ENCODE results near the gene EXOSC1.
"Not testable (repeated sequence)": the region's sequence is repeated elsewhere in the genome, so short reads cannot be mapped to it uniquely, and the experiment has no call there.

EXOSC1 gene

GRCh38 chr10:97445722-97446639 is at the start of gene EXOSC1, which contains the start of gene ZDHHC16:
Gene EXOSC1, minus strand, starts transcription at chr10:97446006. Its CDS starts 21 bp downstream, at chr10:97445985.
Gene ZDHHC16, plus strand, starts transcription at chr10:97446175. Its CDS starts 5,501 bp downstream, at chr10:97451676.
- H3K27me3 Mint-ChIP-seq, result no peaks in the 10 kb centered on the region
- H3K36me3 Mint-ChIP-seq (ENCODE audit: low read depth), result peaks cover 52% of the 10 kb centered on the region
- peak within 1 kb of the TSS; percentile 98 for H3K4me3 Mint-ChIP-seq
- peaks cover 34% of the 10 kb centered on the region for H3K4me1 Mint-ChIP-seq (ENCODE audit: low read depth)
- H3K27ac Mint-ChIP-seq, result peak within 1 kb of the TSS; percentile 85
- intact Hi-C loops (cut with micrococcal nuclease), result loop anchor here (1.0 to 5.0 kb wide), 2 partner anchors 39 to 51 kb away; partner anchors contain the start of genes MMS19 and UBTD1
- H3K9me3 Mint-ChIP-seq, result no peaks in the 10 kb centered on the region

- H3K27me3 Mint-ChIP-seq, result no peaks in the 10 kb centered on the region
- peak overlapping the region; percentile 73 for H3K27ac Mint-ChIP-seq
- no peaks in the 10 kb centered on the region for H3K9me3 Mint-ChIP-seq
- H3K36me3 Mint-ChIP-seq (ENCODE audit: low read depth), result peaks cover 35% of the 10 kb centered on the region
- H3K4me3 Mint-ChIP-seq, result no peak overlapping the region
- intact Hi-C loops (cut with micrococcal nuclease), result loop anchor here (5.0 to 10.0 kb wide), 5 partner anchors 47 to 150 kb away; partner anchors contain the start of genes EXOSC1, PGAM1, PI4K2A and RRP12
- peaks cover 41% of the 10 kb centered on the region for H3K4me1 Mint-ChIP-seq (ENCODE audit: low read depth)
Measured at GRCh38 chr10:97494863-97495506, 49.2 kb upstream of the EXOSC1 start.

GRCh38 chr10:97494151-97494550 is 48.3 kb upstream of the EXOSC1 start:
- H3K27ac Mint-ChIP-seq, result no peak overlapping the region
- no peaks in the 10 kb centered on the region for H3K27me3 Mint-ChIP-seq
- H3K9me3 Mint-ChIP-seq, result no peaks in the 10 kb centered on the region
- peaks cover 35% of the 10 kb centered on the region for H3K36me3 Mint-ChIP-seq (ENCODE audit: low read depth)
- intact Hi-C loops (cut with micrococcal nuclease), result loop anchor here (10.0 kb wide), 2 partner anchors 89 to 151 kb away; partner anchors contain the start of genes PI4K2A and RRP12
- H3K4me3 Mint-ChIP-seq, result no peak overlapping the region
- H3K4me1 Mint-ChIP-seq (ENCODE audit: low read depth), result peaks cover 38% of the 10 kb centered on the region

- H3K4me1 Mint-ChIP-seq (ENCODE audit: low read depth), result peaks cover 23% of the 10 kb centered on the region
- intact Hi-C loops (cut with micrococcal nuclease), result loop anchor here (10.0 kb wide), 2 partner anchors 86 to 154 kb away; partner anchors contain the start of genes PI4K2A and RRP12
- peaks cover 29% of the 10 kb centered on the region for H3K36me3 Mint-ChIP-seq (ENCODE audit: low read depth)
- H3K9me3 Mint-ChIP-seq, result no peaks in the 10 kb centered on the region
- no peak overlapping the region for H3K4me3 Mint-ChIP-seq
- no peaks in the 10 kb centered on the region for H3K27me3 Mint-ChIP-seq
- peak overlapping the region; percentile 53 for H3K27ac Mint-ChIP-seq
Measured at GRCh38 chr10:97490592-97490991, 44.8 kb upstream of the EXOSC1 start.

DNA sequence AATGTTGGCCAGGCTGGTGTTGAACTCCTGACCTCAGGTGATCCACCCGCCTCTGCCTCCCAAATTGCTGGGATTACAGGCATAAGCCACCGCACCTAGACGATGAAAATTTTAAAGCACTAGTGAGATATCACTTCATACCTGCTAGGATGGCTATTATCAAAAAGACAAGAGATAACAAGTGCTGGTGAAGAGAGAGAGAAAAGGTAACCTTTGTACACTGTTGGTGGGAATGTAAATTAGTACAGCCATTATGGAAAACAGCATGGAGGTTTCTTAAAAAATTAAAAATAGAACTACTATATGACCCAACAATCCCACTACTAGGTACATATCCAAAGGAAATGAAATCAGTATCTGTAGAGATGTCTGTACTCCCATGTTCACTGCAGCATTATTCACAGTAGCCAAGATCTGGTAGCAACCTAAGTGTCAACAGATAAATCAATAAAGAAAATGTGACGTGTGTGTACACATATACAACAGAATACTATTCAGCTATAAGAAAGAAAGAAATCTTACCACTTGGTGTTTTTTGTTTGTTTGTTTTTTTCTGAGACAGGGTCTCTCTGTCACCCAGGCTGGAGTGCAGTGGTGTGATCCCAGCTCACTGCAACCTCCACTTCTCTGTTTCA is 40.0 kb upstream of the EXOSC1 start:
- Mint-ChIP-seq H3K27me3 (no peaks in the 10 kb centered on the region), H3K27ac (peak overlapping the region; percentile 54), H3K9me3 (no peaks in the 10 kb centered on the region), H3K4me3 (no peak overlapping the region), H3K4me1 (ENCODE audit: low read depth) (peaks cover 16% of the 10 kb centered on the region), H3K36me3 (ENCODE audit: low read depth) (peaks cover 42% of the 10 kb centered on the region)
- intact Hi-C loops (cut with micrococcal nuclease), result no loop called here

DNA sequence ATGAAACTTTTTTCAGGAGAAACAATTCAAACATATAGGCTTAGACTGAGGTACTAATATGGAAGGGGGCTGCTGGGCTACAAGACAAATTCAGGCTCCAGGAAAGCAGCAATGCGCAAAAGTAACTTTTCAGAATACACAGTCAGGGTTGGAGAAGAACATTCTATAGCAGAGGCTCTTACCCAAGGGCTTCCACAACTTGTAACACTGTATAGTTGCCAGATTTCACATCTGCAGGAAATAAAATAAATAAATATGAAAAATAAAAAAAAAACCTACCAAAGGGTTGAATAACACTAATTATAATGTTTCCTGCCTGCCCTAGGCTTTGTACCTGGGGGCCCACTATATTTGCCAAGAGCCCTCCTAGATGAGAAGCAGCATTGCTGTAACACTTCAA is 38.1 kb upstream of the EXOSC1 start:
- no peak overlapping the region for H3K4me3 Mint-ChIP-seq
- H3K9me3 Mint-ChIP-seq, result no peaks in the 10 kb centered on the region
- no peak overlapping the region for H3K27ac Mint-ChIP-seq
- intact Hi-C loops (cut with micrococcal nuclease), result no loop called here
- H3K36me3 Mint-ChIP-seq (ENCODE audit: low read depth), result peaks cover 60% of the 10 kb centered on the region
- peaks cover 12% of the 10 kb centered on the region for H3K4me1 Mint-ChIP-seq (ENCODE audit: low read depth)
- no peaks in the 10 kb centered on the region for H3K27me3 Mint-ChIP-seq

GRCh38 chr10:97483506-97483905 is 37.7 kb upstream of the EXOSC1 start:
- Mint-ChIP-seq H3K4me3 (no peak overlapping the region), H3K36me3 (ENCODE audit: low read depth) (peaks cover 64% of the 10 kb centered on the region), H3K27ac (no peak overlapping the region), H3K9me3 (no peaks in the 10 kb centered on the region), H3K27me3 (no peaks in the 10 kb centered on the region), H3K4me1 (ENCODE audit: low read depth) (peaks cover 12% of the 10 kb centered on the region)
- intact Hi-C loops (cut with micrococcal nuclease), result no loop called here

DNA sequence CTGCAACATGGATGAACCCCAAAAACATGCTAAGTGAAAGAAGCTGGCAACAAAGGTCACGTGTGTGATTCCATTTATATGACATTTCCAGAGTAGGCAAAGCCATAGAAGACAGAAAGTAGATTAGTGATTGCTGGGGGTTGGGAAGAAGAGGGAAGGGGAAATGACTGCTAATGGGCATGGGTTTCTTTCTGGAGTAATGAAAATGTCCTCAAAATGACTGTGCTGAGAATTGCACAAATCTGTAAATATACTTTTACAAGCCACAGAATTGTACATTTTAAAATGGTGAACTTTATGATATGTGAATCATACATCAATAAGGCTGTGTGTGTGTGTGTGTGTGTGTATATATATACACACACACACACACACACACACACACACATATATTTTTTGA is 36.6 kb upstream of the EXOSC1 start:
- Mint-ChIP-seq H3K36me3 (ENCODE audit: low read depth) (peaks cover 76% of the 10 kb centered on the region), H3K27ac (no peak overlapping the region), H3K4me1 (ENCODE audit: low read depth) (peaks cover 12% of the 10 kb centered on the region), H3K4me3 (no peak overlapping the region), H3K9me3 (no peaks in the 10 kb centered on the region), H3K27me3 (no peaks in the 10 kb centered on the region)
- intact Hi-C loops (cut with micrococcal nuclease), result no loop called here

DNA sequence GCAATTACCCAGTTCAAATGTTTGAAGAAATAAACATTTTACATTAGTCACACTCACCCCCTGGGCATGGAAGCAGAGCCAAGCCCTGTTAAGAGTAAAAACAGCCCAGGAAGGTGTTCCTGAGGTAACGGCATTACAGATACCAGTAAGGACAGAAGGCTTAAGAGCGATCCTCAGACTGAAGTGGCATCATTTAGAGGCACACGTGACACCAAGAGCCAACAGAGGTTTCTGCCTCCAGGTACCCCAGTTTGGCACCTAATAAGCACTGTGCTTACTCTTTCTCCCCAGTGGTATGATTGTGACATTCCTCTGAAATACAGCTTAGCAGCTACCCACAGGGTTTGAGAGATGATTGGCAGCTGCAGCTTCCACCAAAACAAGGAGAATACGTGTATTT is 35.3 kb upstream of the EXOSC1 start:
- H3K4me3 Mint-ChIP-seq, result no peak overlapping the region
- H3K36me3 Mint-ChIP-seq (ENCODE audit: low read depth), result peaks cover 85% of the 10 kb centered on the region
- H3K27me3 Mint-ChIP-seq, result no peaks in the 10 kb centered on the region
- intact Hi-C loops (cut with micrococcal nuclease), result no loop called here
- H3K27ac Mint-ChIP-seq, result no peak overlapping the region
- H3K4me1 Mint-ChIP-seq (ENCODE audit: low read depth), result peaks cover 12% of the 10 kb centered on the region
- no peaks in the 10 kb centered on the region for H3K9me3 Mint-ChIP-seq

GRCh38 chr10:97479939-97480338 is 34.1 kb upstream of the EXOSC1 start:
- intact Hi-C loops (cut with micrococcal nuclease), result no loop called here
- H3K4me1 Mint-ChIP-seq (ENCODE audit: low read depth), result peaks cover 12% of the 10 kb centered on the region
- H3K9me3 Mint-ChIP-seq, result no peaks in the 10 kb centered on the region
- H3K36me3 Mint-ChIP-seq (ENCODE audit: low read depth), result peaks cover 85% of the 10 kb centered on the region
- no peak overlapping the region for H3K4me3 Mint-ChIP-seq
- no peaks in the 10 kb centered on the region for H3K27me3 Mint-ChIP-seq
- H3K27ac Mint-ChIP-seq, result no peak overlapping the region

GRCh38 chr10:97479410-97479809 is 33.6 kb upstream of the EXOSC1 start:
- peaks cover 12% of the 10 kb centered on the region for H3K4me1 Mint-ChIP-seq (ENCODE audit: low read depth)
- H3K36me3 Mint-ChIP-seq (ENCODE audit: low read depth), result peaks cover 89% of the 10 kb centered on the region
- H3K27ac Mint-ChIP-seq, result not testable (repeated sequence)

DNA sequence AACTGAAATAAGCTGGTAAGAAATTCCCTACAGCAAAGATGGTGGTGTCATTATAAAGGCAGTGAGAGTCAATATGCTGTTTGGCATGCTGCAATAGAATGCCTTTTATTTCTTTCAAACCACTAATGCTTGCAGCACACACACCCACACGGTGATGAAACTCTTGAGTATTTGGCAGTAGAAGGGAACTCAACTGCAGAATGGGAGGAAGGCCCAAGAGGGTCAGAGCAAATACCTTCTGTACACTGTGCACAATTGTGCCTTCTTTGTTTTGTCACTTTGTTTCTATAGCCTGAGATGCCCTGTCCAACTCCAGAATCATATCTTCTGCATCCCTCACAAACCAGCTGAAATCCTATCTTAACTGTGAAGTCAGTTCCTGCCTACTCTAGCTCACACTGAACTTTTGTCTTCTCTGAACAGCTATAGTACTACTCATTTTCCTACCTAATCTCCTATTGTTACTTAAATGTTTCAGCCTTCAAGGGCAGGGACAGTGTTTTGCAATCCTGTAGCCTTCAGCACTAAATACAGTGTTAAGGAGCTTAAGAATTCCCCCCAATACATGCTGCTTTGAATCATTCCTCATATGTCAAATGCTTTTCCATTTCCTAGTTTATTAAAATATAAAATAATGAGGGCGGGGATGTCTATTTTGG is 30.3 kb upstream of the EXOSC1 start:
- H3K4me3 Mint-ChIP-seq, result no peak overlapping the region
- H3K27ac Mint-ChIP-seq, result no peak overlapping the region
- intact Hi-C loops (cut with micrococcal nuclease), result no loop called here
- peaks cover 97% of the 10 kb centered on the region for H3K36me3 Mint-ChIP-seq (ENCODE audit: low read depth)
- H3K27me3 Mint-ChIP-seq, result no peaks in the 10 kb centered on the region
- H3K4me1 Mint-ChIP-seq (ENCODE audit: low read depth), result no peaks in the 10 kb centered on the region
- H3K9me3 Mint-ChIP-seq, result no peaks in the 10 kb centered on the region

More at GRCh38 chr10:97479410-97479809, 33.6 kb upstream of the EXOSC1 start:
- H3K4me3 Mint-ChIP-seq; intact Hi-C loops (cut with micrococcal nuclease); H3K27me3 Mint-ChIP-seq; H3K9me3 Mint-ChIP-seq: not testable (repeated sequence)

- Mint-ChIP-seq H3K36me3 (ENCODE audit: low read depth) (peaks cover 96% of the 10 kb centered on the region), H3K4me3 (no peak overlapping the region), H3K27me3 (no peaks in the 10 kb centered on the region)
Measured at GRCh38 chr10:97474918-97475317, 29.1 kb upstream of the EXOSC1 start.

More at GRCh38 chr10:97474918-97475317, 29.1 kb upstream of the EXOSC1 start:
- Mint-ChIP-seq H3K27ac (no peak overlapping the region), H3K4me1 (ENCODE audit: low read depth) (no peaks in the 10 kb centered on the region), H3K9me3 (no peaks in the 10 kb centered on the region)
- intact Hi-C loops (cut with micrococcal nuclease), result no loop called here

Measured in dendritic cell treated with granulocyte-macrophage colony-stimulating factor and Interleukin-4, amounts not matched to agents 40 ng/mL and 50 ng/mL, for 4 days (primary cell).